ENCODE measurements around the gene UNC80.
"Not testable (repeated sequence)": the region's sequence is repeated elsewhere in the genome, so short reads cannot be mapped to it uniquely, and the experiment has no call there.

Gene UNC80

GRCh38 chr2:209772290-209772685 is 656 bp downstream of the UNC80 start:
- in situ Hi-C loops (cut with HindIII; ENCODE audit: low sequenced_read_pairs): no loop called here
- no peak for TF ChIP-seq CTCF (IDR thresholded peaks at IDR 0.05; ENCODE audit: low read depth, low read length, missing control alignments)
- peak overlapping the region; percentile 48 for H3K4me3 ChIP-seq (ENCODE audit: low read depth, low read length)
- DNase-seq (ENCODE audit: low read depth): no peak

- in situ Hi-C loops (cut with HindIII; ENCODE audit: low sequenced_read_pairs): no loop called here
- no peak overlapping the region for H3K4me3 ChIP-seq (ENCODE audit: low read depth, low read length)
- DNase-seq (ENCODE audit: low read depth): no peak
- TF ChIP-seq CTCF (IDR thresholded peaks at IDR 0.05; ENCODE audit: low read depth, low read length, missing control alignments): no peak
Observed at GRCh38 chr2:209773377-209773776, 1.7 kb downstream of the UNC80 start.

GRCh38 chr2:209787416-209787815 is 15.8 kb downstream of the UNC80 start:
- in situ Hi-C loops (cut with HindIII; ENCODE audit: low sequenced_read_pairs): no loop called here
- DNase-seq (ENCODE audit: low read depth): no peak
- no peak overlapping the region for H3K4me3 ChIP-seq (ENCODE audit: low read depth, low read length)
- no peak for TF ChIP-seq CTCF (IDR thresholded peaks at IDR 0.05; ENCODE audit: low read depth, low read length, missing control alignments)

GRCh38 chr2:209788925-209789324 is 17.3 kb downstream of the UNC80 start:
- H3K4me3 ChIP-seq (ENCODE audit: low read depth, low read length): no peak overlapping the region
- no peak for TF ChIP-seq CTCF (IDR thresholded peaks at IDR 0.05; ENCODE audit: low read depth, low read length, missing control alignments)
- in situ Hi-C loops (cut with HindIII; ENCODE audit: low sequenced_read_pairs): no loop called here
- no peak for DNase-seq (ENCODE audit: low read depth)

GRCh38 chr2:209790066-209790728 is 18.6 kb downstream of the UNC80 start:
- no peak for DNase-seq (ENCODE audit: low read depth)
- in situ Hi-C loops (cut with HindIII; ENCODE audit: low sequenced_read_pairs): no loop called here
- H3K4me3 ChIP-seq (ENCODE audit: low read depth, low read length): no peak overlapping the region
- TF ChIP-seq CTCF (IDR thresholded peaks at IDR 0.05; ENCODE audit: low read depth, low read length, missing control alignments): no peak

GRCh38 chr2:209791151-209791550 is 19.5 kb downstream of the UNC80 start:
- in situ Hi-C loops (cut with HindIII; ENCODE audit: low sequenced_read_pairs): no loop called here
- DNase-seq (ENCODE audit: low read depth): no peak
- H3K4me3 ChIP-seq (ENCODE audit: low read depth, low read length): no peak overlapping the region
- TF ChIP-seq CTCF (IDR thresholded peaks at IDR 0.05; ENCODE audit: low read depth, low read length, missing control alignments): no peak

GRCh38 chr2:209795425-209795824 is 23.8 kb downstream of the UNC80 start:
- DNase-seq (ENCODE audit: low read depth); in situ Hi-C loops (cut with HindIII; ENCODE audit: low sequenced_read_pairs); H3K4me3 ChIP-seq (ENCODE audit: low read depth, low read length): not testable (repeated sequence)
